Endothelial cell of umbilical vein (primary cell): Measurements from ENCODE around the gene MAP3K14. TPM values are rescaled to one million over a fixed set of nuclear protein-coding genes. Genes with fewer than 3 reads are reported as not detected.
"Not testable (repeated sequence)": the region's sequence is repeated elsewhere in the genome, so short reads cannot be mapped to it uniquely, and the experiment has no call there.

Source experiments
- BruUV-seq: library from RNA; stranded (reverse); fragments of 400-500 nt; replicated peaks from 2 replicates; lab custom pipeline; 2021; lab: Mats Ljungman, UMichigan
- CTCF ChIA-PET: fragments of 300-600, 350-600 bp; sonication (Branson Sonifier 250); formaldehyde crosslinking; loops from one replicate; lab custom pipeline; 2021; ENCODE audit warnings: antibody characterized with exemption, inconsistent platforms; lab: Charles Lee
- POLR2A ChIA-PET: fragments of 300-600, 350-600 bp; sonication (Branson Sonifier 250); formaldehyde crosslinking; loops from one replicate; lab custom pipeline; 2021; ENCODE audit warnings: antibody characterized with exemption, inconsistent platforms; lab: Charles Lee
- DNase-seq: peaks from one replicate; pipeline ENCODE4 v3.0.0-alpha.2; 2011; ENCODE audit warnings: low read depth, low spot score
- FAIRE-seq: peaks from 2 replicates; lab custom pipeline; 2011; peaks lifted over from hg19 to GRCh38; lab: Jason Lieb, UNC
- H2AFZ ChIP-seq: 2 replicates; pipeline ENCODE4 v1.6.0; 2012; ENCODE audit warnings: low read depth, low read length, control low read depth, inconsistent platforms
- H3K27ac ChIP-seq: 2 replicates; pipeline ENCODE4 v1.5.1; 2011; ENCODE audit warnings: low read depth, mild to moderate bottlenecking, control low read depth, low read length, moderate library complexity; ENCODE audit not compliant: insufficient read depth
- H3K27me3 ChIP-seq, 2 experiments: 2 replicates each; pipeline versions ENCODE4 v1.6.0 to v1.6.1; 2011; ENCODE audit warnings: low read length in 2 of 2, mixed read lengths in 1 of 2; ENCODE audit not compliant: control insufficient read depth in 2 of 2, insufficient read depth in 2 of 2
- H3K36me3 ChIP-seq, 2 experiments: 2 replicates in 1 of 2; 3 replicates in 1 of 2; pipeline ENCODE4 v1.5.1; 2011; ENCODE audit warnings: low read length in 2 of 2, mild to moderate bottlenecking in 1 of 2, moderate library complexity in 1 of 2; ENCODE audit not compliant: control insufficient read depth in 2 of 2, insufficient read depth in 2 of 2; ENCODE audit errors: extremely low read depth in 1 of 2
- H3K4me1 ChIP-seq: 3 replicates; pipeline ENCODE4 v1.5.1; 2011; ENCODE audit warnings: mild to moderate bottlenecking, low read length; ENCODE audit not compliant: control insufficient read depth, insufficient read depth; ENCODE audit errors: extremely low read depth
- H3K4me2 ChIP-seq: 2 replicates; pipeline ENCODE4 v1.6.1; 2011; ENCODE audit warnings: low read length, control low read depth, mixed read lengths; ENCODE audit not compliant: insufficient read depth
- H3K4me3 ChIP-seq, 3 experiments: fragments of 200-600 bp in 1 of 3; sonication (generic), shearing (Covaris generic) in 1 of 3; replicated peaks in 1 of 3; 2 replicates each; pipeline ENCODE4 v1.5.1; 2011 to 2016; ENCODE audit warnings: control low read depth in 3 of 3, low read length in 3 of 3, mild to moderate bottlenecking in 2 of 3, inconsistent platforms in 1 of 3, low read depth in 1 of 3, moderate library complexity in 1 of 3; ENCODE audit not compliant: insufficient read depth in 1 of 3
- H3K79me2 ChIP-seq: 2 replicates; pipeline ENCODE4 v1.6.0; 2012; ENCODE audit warnings: low read length, inconsistent platforms; ENCODE audit not compliant: control insufficient read depth, insufficient read depth
- H3K9ac ChIP-seq: replicated peaks from 2 replicates; pipeline ENCODE3; 2011; ENCODE audit warnings: low read length, control low read depth; ENCODE audit not compliant: insufficient read depth; ENCODE audit errors: extremely low read depth
- H3K9me1 ChIP-seq: replicated peaks from 3 replicates; pipeline ENCODE4 v1.6.0; 2011; ENCODE audit warnings: mild to moderate bottlenecking, low read length; ENCODE audit not compliant: control insufficient read depth, insufficient read depth; ENCODE audit errors: extremely low read depth
- H3K9me3 ChIP-seq: replicated peaks from 2 replicates; pipeline ENCODE4 v1.5.1; 2012; ENCODE audit warnings: low read length, inconsistent platforms; ENCODE audit not compliant: control insufficient read depth, insufficient read depth
- H4K20me1 ChIP-seq: replicated peaks from 2 replicates; pipeline ENCODE3; 2011; ENCODE audit warnings: mild to moderate bottlenecking, low read length; ENCODE audit not compliant: control insufficient read depth, insufficient read depth; ENCODE audit errors: extremely low read depth
- CTCF ChIP-seq, 2 donors: IDR thresholded peaks; 1 replicate in 1 of 2; 2 replicates in 1 of 2; pipeline ENCODE4 v1.5.1; 2011; ENCODE audit warnings: low read length in 2 of 2, mild to moderate bottlenecking in 2 of 2, moderate library complexity in 2 of 2, control low read depth in 1 of 2, inconsistent platforms in 1 of 2, low read depth in 1 of 2; ENCODE audit not compliant: insufficient read depth in 1 of 2; ENCODE audit errors: extremely low read depth in 1 of 2
- EZH2 ChIP-seq: IDR thresholded peaks from 2 replicates; pipeline ENCODE4 v1.6.1; 2012; ENCODE audit warnings: borderline replicate concordance, low read depth, mild to moderate bottlenecking, moderate library complexity, low read length, inconsistent platforms; ENCODE audit not compliant: severe bottlenecking
- FOS ChIP-seq: IDR thresholded peaks from 2 replicates; pipeline ENCODE4 v1.6.1; 2011; ENCODE audit warnings: mild to moderate bottlenecking, low read length, moderate library complexity, borderline replicate concordance; ENCODE audit not compliant: insufficient read depth
- GATA2 ChIP-seq: IDR thresholded peaks from 2 replicates; pipeline ENCODE4 v1.7.0; 2011; ENCODE audit warnings: low read depth, mild to moderate bottlenecking, moderate library complexity, mixed read lengths, low read length; ENCODE audit not compliant: insufficient read length, insufficient read depth
- JUN ChIP-seq: IDR thresholded peaks from 2 replicates; pipeline ENCODE4 v1.6.1; 2011; ENCODE audit warnings: borderline replicate concordance, low read depth; ENCODE audit not compliant: insufficient read length, insufficient read depth
- MAX ChIP-seq: IDR thresholded peaks from 2 replicates; pipeline ENCODE4 v1.6.1; 2011; ENCODE audit not compliant: insufficient read depth, insufficient read length
- MYC ChIP-seq: IDR thresholded peaks from one replicate; pipeline ENCODE4 v1.6.1; 2011; ENCODE audit warnings: mild to moderate bottlenecking, low read depth, low read length
- POLR2A ChIP-seq: IDR thresholded peaks from 2 replicates; pipeline ENCODE4 v1.6.1; 2012; ENCODE audit warnings: low read depth, mild to moderate bottlenecking, control low read depth, low read length
- POLR2AphosphoS5 ChIP-seq: IDR thresholded peaks from 2 replicates; pipeline ENCODE4 v1.6.1; 2012; ENCODE audit warnings: low read depth, mild to moderate bottlenecking, control low read depth, low read length, moderate library complexity; ENCODE audit not compliant: insufficient read depth
- dilution Hi-C: fragments of 300-500 bp; cut with MboI; formaldehyde crosslinking; loops from one replicate; pipeline ENCODE4 v1.15.0; 2019; ENCODE audit warnings: low sequenced_read_pairs; ENCODE audit not compliant: extremely low pct_ligation_motif_present
- intact Hi-C: fragments of 100-400 bp; cut with micrococcal nuclease; formaldehyde crosslinking; loops from one replicate; pipeline ENCODE4 v1.10.0; 2022
- polyA plus RNA-seq, 4 experiments: library from polyadenylated mRNA; depleted of rRNA in 3 of 4; stranded (reverse) in 3 of 4; unstranded in 1 of 4; fragments of >200 nt; gene quantifications; 2 replicates each; pipeline versions ENCODE4 v1.2.1 to v1.2.3, GENCODE V29; 2011 to 2012; ENCODE audit warnings: missing spikeins in 1 of 4
- total RNA-seq: library from RNA; stranded (reverse); gene quantifications from 2 replicates; pipeline ENCODE4 v1.2.3, GENCODE V29; 2021

The MAP3K14 gene
- total and polyA plus RNA-seq, 2 donors (not counting 3 experiments of a cell fraction or from before 2014, with no cell fraction given), result 5.4 to 9.8 TPM

GRCh38 chr17:45253879-45254278, 62.9 kb downstream of the MAP3K14 start:
- Histone ChIP-seq H3K36me3 (no peaks in the 10 kb centered on the region), H3K9me1 (no peaks in the 10 kb centered on the region), H3K27ac (no peak overlapping the region), H3K4me2 (no peak overlapping the region), H4K20me1 (no peaks in the 10 kb centered on the region), H3K27me3 (peaks cover 0 to 2% of the 10 kb centered on the region in 2 experiments), H3K9ac (no peak overlapping the region), H3K4me1 (no peaks in the 10 kb centered on the region), H3K4me3 (no peak overlapping the region), H3K79me2 (no peaks in the 10 kb centered on the region), H3K9me3 (no peaks in the 10 kb centered on the region), H2AFZ (no peak overlapping the region)
- DNase-seq (no peak), FAIRE-seq (no peak)
- intact Hi-C loops, result no loop called here
- no TSS peak for BruUV-seq
- dilution Hi-C loops, result no loop called here
- ChIA-PET CTCF (interaction anchor here (0.8 to 3.0 kb wide), 7 partner anchors 17 to 130 kb away, joined by 3 to 13 read pairs (median 3); partner anchors contain the start of genes ACBD4 and MAP3K14), POLR2A (no interaction called here)
- TF ChIP-seq MYC (no peak), EZH2 (no peak), CTCF (IDR thresholded peaks at IDR 0.05; ENCODE audit: extremely low read depth in 1 of 2, insufficient read depth in 1 of 2, low read depth in 1 of 2, low read length in 2 of 2) (no peak), GATA2 (no peak), POLR2AphosphoS5 (no peak), MAX (no peak), POLR2A (no peak), FOS (no peak), JUN (no peak)

GRCh38 chr17:45253237-45253636, 63.6 kb downstream of the MAP3K14 start:
- H3K4me1 ChIP-seq, BruUV-seq, H3K9ac ChIP-seq, H3K27ac ChIP-seq, DNase-seq, POLR2A ChIA-PET, intact Hi-C loops, H3K9me3 ChIP-seq, H3K36me3 ChIP-seq, FAIRE-seq, H3K79me2 ChIP-seq, H3K4me3 ChIP-seq, H4K20me1 ChIP-seq, H2AFZ ChIP-seq, H3K27me3 ChIP-seq, H3K4me2 ChIP-seq, dilution Hi-C loops, H3K9me1 ChIP-seq: not testable (repeated sequence)
- CTCF ChIA-PET, result interaction anchor here (1.2 to 1.6 kb wide), 4 partner anchors 18 to 131 kb away, joined by 3 to 5 read pairs (median 3); partner anchors contain the start of genes ACBD4 and MAP3K14
